A673 (cell line): ENCODE results near the gene TRPM6. TPM values are rescaled to one million over a fixed set of nuclear protein-coding genes. Genes with fewer than 3 reads are reported as not detected.

Source experiments
- BruUV-seq: library from RNA; stranded (reverse); fragments of 400-500 nt; replicated peaks from 2 replicates; lab custom pipeline; 2021; lab: Mats Ljungman, UMichigan
- CTCF ChIA-PET: fragments of 300-600 bp; sonication (Branson Sonifier 250); formaldehyde crosslinking; loops from one replicate; lab custom pipeline; 2022; ENCODE audit warnings: antibody characterized with exemption; lab: Charles Lee
- POLR2A ChIA-PET: fragments of 300-600 bp; sonication (Branson Sonifier 250); formaldehyde crosslinking; loops from one replicate; lab custom pipeline; 2022; ENCODE audit warnings: antibody characterized with exemption; ENCODE audit not compliant: low non-redundant PET; lab: Charles Lee
- DNase-seq: peaks from one replicate; pipeline ENCODE4 v3.0.0-alpha.2; 2015; ENCODE audit warnings: low spot score
- H3K27ac ChIP-seq: fragments of 200-600 bp; sonication (generic); 2 replicates; pipeline ENCODE4 v1.5.1; 2016; ENCODE audit warnings: mixed run types, low read depth, mild to moderate bottlenecking, mixed read lengths, antibody characterized with exemption, low read length; ENCODE audit not compliant: poor library complexity, severe bottlenecking
- H3K27me3 ChIP-seq: fragments of 200-600 bp; sonication (generic); replicated peaks from 2 replicates; pipeline ENCODE4 v1.6.1; 2017; ENCODE audit warnings: mixed run types, low read depth, mild to moderate bottlenecking, mixed read lengths, antibody characterized with exemption, low read length; ENCODE audit not compliant: insufficient read depth, poor library complexity
- H3K36me3 ChIP-seq: fragments of 200-600 bp; sonication (generic); 2 replicates; pipeline ENCODE4 v1.6.1; 2016; ENCODE audit warnings: mixed run types, mild to moderate bottlenecking, mixed read lengths, antibody characterized with exemption, low read length; ENCODE audit not compliant: insufficient read depth, poor library complexity, severe bottlenecking
- H3K4me1 ChIP-seq: fragments of 200-600 bp; sonication (generic); 2 replicates; pipeline ENCODE4 v1.6.1; 2017; ENCODE audit warnings: mixed run types, mild to moderate bottlenecking, mixed read lengths, antibody characterized with exemption, low read length; ENCODE audit not compliant: insufficient read depth, poor library complexity, severe bottlenecking
- H3K4me3 ChIP-seq: fragments of 200-600 bp; sonication (generic); 2 replicates; pipeline ENCODE4 v1.5.1; 2016; ENCODE audit warnings: low read depth, mixed run types, mild to moderate bottlenecking, mixed read lengths, low read length; ENCODE audit not compliant: poor library complexity, severe bottlenecking
- H3K9me3 ChIP-seq: fragments of 200-600 bp; sonication (generic); 2 replicates; pipeline ENCODE4 v1.6.1; 2016; ENCODE audit warnings: mixed run types, low read depth, mild to moderate bottlenecking, mixed read lengths, antibody characterized with exemption, low read length; ENCODE audit not compliant: poor library complexity, severe bottlenecking
- EZH2 ChIP-seq: fragments of 200-600 bp; sonication (generic); IDR thresholded peaks from 2 replicates; pipeline ENCODE4 v1.6.1; 2017; ENCODE audit warnings: borderline replicate concordance, low read depth, mild to moderate bottlenecking, mixed read lengths, antibody characterized with exemption, low read length; ENCODE audit not compliant: poor library complexity, severe bottlenecking
- intact Hi-C: fragments of 100-400 bp; cut with micrococcal nuclease; formaldehyde crosslinking; loops from one replicate; pipeline ENCODE4 v1.10.0; 2022; ENCODE audit not compliant: unreplicated experiment
- total RNA-seq: library from RNA; stranded (reverse); gene quantifications from 2 replicates; pipeline ENCODE4 v1.2.3, GENCODE V29; 2021
- TF ChIP-seq, protein P1 (sequence below): fragments of 300-800, 200-600 bp; sonication (generic); conservative IDR thresholded peaks from 2 replicates; pipeline ENCODE4 v1.5.1; 2017; ENCODE audit warnings: low read depth, mild to moderate bottlenecking, antibody characterized with exemption, low read length, moderate library complexity, mixed read lengths

TRPM6 gene
- total RNA-seq, 1 experiment from 2014 or later = 0.06 TPM

DNA sequence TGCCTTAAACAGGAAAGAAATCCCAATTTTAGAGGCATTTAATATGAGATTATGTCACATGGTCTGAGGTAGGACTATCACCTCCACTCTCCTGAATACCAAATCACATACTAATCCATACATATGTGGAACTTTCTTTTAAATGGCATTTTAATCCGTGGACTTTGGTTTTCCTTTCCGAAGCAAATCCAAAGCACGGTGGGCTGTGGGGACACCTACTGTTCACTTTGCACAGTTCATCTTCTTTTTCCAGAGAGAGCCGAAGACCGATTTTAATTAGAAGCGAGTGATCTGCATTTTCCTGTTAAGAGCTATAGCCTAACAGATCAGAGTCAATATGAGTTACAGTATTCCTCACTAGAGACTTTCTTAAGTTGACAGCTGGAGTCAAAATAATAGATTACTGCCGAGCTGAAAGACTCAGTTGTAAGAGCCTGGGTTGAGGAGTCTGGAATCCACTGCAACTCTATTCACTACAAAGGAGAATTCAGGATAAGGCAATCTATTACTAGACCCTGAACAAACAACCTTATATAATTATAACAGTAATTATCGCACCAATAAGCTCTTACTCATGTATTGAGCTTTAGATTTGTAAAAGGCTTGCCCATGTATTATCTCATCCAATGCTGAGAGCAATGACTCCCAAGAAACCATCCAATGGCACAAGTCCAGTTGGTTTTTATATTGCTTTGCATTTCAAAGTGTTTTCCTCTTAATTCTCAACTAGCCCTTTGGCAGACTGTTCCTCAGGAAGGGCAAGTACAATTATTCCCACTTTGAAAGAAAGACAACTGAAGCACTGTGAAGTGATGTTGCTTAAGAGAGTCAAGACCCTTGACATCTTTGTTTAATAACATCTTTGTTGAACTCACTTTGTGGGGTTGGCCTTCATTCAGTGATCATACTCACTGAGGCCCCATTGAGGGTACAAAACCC lies 144.7 kb downstream of the TRPM6 start:
- intact Hi-C loops = loop anchor here (5.0 to 10.0 kb wide), 3 partner anchors 161 to 1538 kb away; no protein-coding TSS in a partner anchor
- no peak overlapping the region for H3K27ac ChIP-seq
- ChIA-PET CTCF (no interaction called here), POLR2A (no interaction called here)
- peaks cover 22% of the 10 kb centered on the region for H3K27me3 ChIP-seq
- no peak overlapping the region for H3K4me3 ChIP-seq
- no peaks in the 10 kb centered on the region for H3K9me3 ChIP-seq
- no peak for TF ChIP-seq EZH2
- TF ChIP-seq, protein P1, sequence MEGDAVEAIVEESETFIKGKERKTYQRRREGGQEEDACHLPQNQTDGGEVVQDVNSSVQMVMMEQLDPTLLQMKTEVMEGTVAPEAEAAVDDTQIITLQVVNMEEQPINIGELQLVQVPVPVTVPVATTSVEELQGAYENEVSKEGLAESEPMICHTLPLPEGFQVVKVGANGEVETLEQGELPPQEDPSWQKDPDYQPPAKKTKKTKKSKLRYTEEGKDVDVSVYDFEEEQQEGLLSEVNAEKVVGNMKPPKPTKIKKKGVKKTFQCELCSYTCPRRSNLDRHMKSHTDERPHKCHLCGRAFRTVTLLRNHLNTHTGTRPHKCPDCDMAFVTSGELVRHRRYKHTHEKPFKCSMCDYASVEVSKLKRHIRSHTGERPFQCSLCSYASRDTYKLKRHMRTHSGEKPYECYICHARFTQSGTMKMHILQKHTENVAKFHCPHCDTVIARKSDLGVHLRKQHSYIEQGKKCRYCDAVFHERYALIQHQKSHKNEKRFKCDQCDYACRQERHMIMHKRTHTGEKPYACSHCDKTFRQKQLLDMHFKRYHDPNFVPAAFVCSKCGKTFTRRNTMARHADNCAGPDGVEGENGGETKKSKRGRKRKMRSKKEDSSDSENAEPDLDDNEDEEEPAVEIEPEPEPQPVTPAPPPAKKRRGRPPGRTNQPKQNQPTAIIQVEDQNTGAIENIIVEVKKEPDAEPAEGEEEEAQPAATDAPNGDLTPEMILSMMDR = peak; percentile 75
- H3K4me1 ChIP-seq = no peaks in the 10 kb centered on the region
- no peaks in the 10 kb centered on the region for H3K36me3 ChIP-seq
- BruUV-seq = no TSS peak
- peak; percentile 45 for DNase-seq

DNA sequence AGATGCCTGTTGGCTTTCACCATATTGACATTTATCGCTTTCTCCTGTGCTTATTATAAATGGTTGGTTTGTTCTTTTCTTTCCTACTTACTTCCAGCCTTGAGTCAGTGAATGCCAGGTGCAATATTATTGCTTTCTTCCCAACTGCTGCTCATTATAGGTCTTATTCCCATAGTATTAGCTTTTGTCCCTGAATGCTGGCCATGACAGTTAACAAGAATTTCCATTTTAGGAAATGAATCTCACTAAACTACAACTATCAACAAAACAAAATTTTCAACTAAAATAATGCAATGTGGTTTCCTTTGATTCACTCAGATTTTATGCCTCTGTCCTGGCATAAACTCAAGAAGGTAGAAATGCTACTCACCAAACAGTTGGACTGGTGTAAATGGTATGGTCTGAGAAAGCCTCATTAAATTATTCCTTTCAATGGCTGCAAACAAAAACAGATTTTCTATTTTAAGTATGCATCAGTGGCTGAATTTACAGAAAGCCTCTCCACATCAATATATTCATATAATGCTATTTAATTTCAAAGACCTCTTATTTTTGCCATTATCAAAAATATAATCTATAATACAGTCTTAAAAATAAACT lies 145.4 kb downstream of the TRPM6 start:
- no peaks in the 10 kb centered on the region for H3K4me1 ChIP-seq
- H3K4me3 ChIP-seq = no peak overlapping the region
- BruUV-seq = no TSS peak
- DNase-seq = no peak
- POLR2A ChIA-PET = no interaction called here
- TF ChIP-seq, protein P1 = no peak
- TF ChIP-seq EZH2 = no peak
- peaks cover 27% of the 10 kb centered on the region for H3K27me3 ChIP-seq
- CTCF ChIA-PET = no interaction called here
- H3K36me3 ChIP-seq = no peaks in the 10 kb centered on the region
- H3K27ac ChIP-seq = no peak overlapping the region
- intact Hi-C loops = loop anchor here (5.0 to 10.0 kb wide), 3 partner anchors 160 to 1537 kb away; no protein-coding TSS in a partner anchor
- H3K9me3 ChIP-seq = no peaks in the 10 kb centered on the region

DNA sequence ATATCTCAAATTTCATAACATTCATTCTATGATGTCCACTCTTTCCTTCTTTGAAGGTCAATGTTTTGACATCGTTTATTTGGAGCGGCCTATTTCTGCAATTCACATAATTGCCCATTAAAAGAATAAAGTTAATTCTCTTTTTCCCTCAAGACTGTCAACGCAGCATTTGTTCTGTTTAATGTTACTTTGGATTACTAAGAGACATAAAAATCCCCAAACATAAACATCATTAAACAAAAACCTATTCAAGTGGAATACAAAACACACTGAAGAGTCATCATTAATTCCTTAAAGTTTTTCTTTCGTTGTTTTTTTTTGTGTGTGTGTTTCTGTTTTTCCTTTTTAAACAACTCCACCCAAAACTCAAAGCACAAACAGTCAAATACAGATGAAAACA lies 151.1 kb downstream of the TRPM6 start:
- Histone ChIP-seq H3K27ac (no peak overlapping the region), H3K4me1 (no peaks in the 10 kb centered on the region), H3K27me3 (peaks cover 13% of the 10 kb centered on the region), H3K9me3 (no peaks in the 10 kb centered on the region), H3K4me3 (no peak overlapping the region), H3K36me3 (no peaks in the 10 kb centered on the region)
- DNase-seq = no peak
- CTCF ChIA-PET = no interaction called here
- POLR2A ChIA-PET = no interaction called here
- no TSS peak for BruUV-seq
- TF ChIP-seq EZH2 = no peak
- TF ChIP-seq, protein P1 = no peak
- intact Hi-C loops = no loop called here
